Measurements from ENCODE around the gene SLC25A34. TPM values are rescaled to one million over a fixed set of nuclear protein-coding genes. Genes with fewer than 3 reads are reported as not detected.

SLC25A34 gene
- total and polyA plus RNA-seq, 11 donors: 1.6 to 71.2 (median 17.8) TPM

GRCh38 chr1:15757016-15757543 is 21.0 kb downstream of the SLC25A34 start:
- DNase-seq (no peak), ATAC-seq (no peak)
- Histone ChIP-seq H3K27ac (peak overlapping the region in 4 of 12 donors; percentile 37 to 87 (median 64)), H3K4me3 (no peak overlapping the region), H3K9me3 (no peaks in the 10 kb centered on the region), H3K27me3 (peaks cover 0 to 56% (median 3%) of the 10 kb centered on the region in 9 donors), H3K36me3 (no peaks in the 10 kb centered on the region), H3K4me1 (peaks cover 0 to 52% (median 35%) of the 10 kb centered on the region in 12 donors)
- 76 to 83% (median 80%) methylated on average over 9 of the region's 9 CpGs for WGBS, 4 donors
- TF ChIP-seq POLR2A (IDR thresholded peaks at IDR 0.05) (no peak), CTCF (IDR thresholded peaks at IDR 0.05) (no peak)
- intact Hi-C loops (cut with DNase I): loop anchor here in 1 of 10 donors (10.0 kb wide), 1 partner anchor 162 kb away; no protein-coding TSS in a partner anchor

- Histone ChIP-seq H3K4me3 (peak overlapping the region in 10 of 12 donors; percentile 66 to 95 (median 72)), H3K4me1 (peaks cover 0 to 57% (median 41%) of the 10 kb centered on the region in 12 donors), H3K9me3 (no peaks in the 10 kb centered on the region), H3K36me3 (no peaks in the 10 kb centered on the region), H3K27me3 (peaks cover 0 to 56% (median 3%) of the 10 kb centered on the region in 9 donors), H3K27ac (peak overlapping the region in 9 of 12 donors; percentile 37 to 87 (median 82))
- ATAC-seq (peak in 3 of 4 donors; percentile 2 to 8 (median 3)), DNase-seq (peak in 2 of 5 donors; percentile 52 to 55)
- no peak for TF ChIP-seq POLR2A (IDR thresholded peaks at IDR 0.05)
- no peak for TF ChIP-seq CTCF (IDR thresholded peaks at IDR 0.05)
- intact Hi-C loops (cut with DNase I): loop anchor here in 2 of 10 donors (2.0 to 10.0 kb wide), 2 partner anchors 19 to 163 kb away; no protein-coding TSS in a partner anchor
- 20 to 28% (median 21%) methylated on average over 19 to 24 of the region's 24 CpGs for WGBS, 4 donors
Observed at GRCh38 chr1:15757575-15758342, 21.7 kb downstream of the SLC25A34 start.

GRCh38 chr1:15758343-15758931 is 22.4 kb downstream of the SLC25A34 start, which contains the start of gene FBLIM1:
FBLIM1 (plus strand) TSS chr1:15758795; CDS start chr1:15764984, 6,189 bp downstream.
- DNase-seq (peak in 1 of 5 donors; percentile 50), ATAC-seq (peak in 2 of 4 donors; percentile 23 to 36)
- peak within 1 kb of the TSS; percentile 66 to 95 (median 72) for H3K4me3 ChIP-seq
- peaks cover 0 to 62% (median 42%) of the 10 kb centered on the region in 12 donors for H3K4me1 ChIP-seq
- intact Hi-C loops (cut with DNase I): loop anchor here in 2 of 10 donors (2.0 to 10.0 kb wide), 2 partner anchors 20 to 164 kb away; no protein-coding TSS in a partner anchor
- H3K36me3 ChIP-seq: no peaks in the 10 kb centered on the region
- TF ChIP-seq POLR2A (IDR thresholded peaks at IDR 0.05) (no peak), CTCF (IDR thresholded peaks at IDR 0.05) (no peak)
- no peaks in the 10 kb centered on the region for H3K9me3 ChIP-seq
- H3K27ac ChIP-seq: peak within 1 kb of the TSS; percentile 65 to 87 (median 82)
- WGBS, 4 donors: 3 to 23% (median 9%) methylated on average over 10 to 57 of the region's 58 CpGs
- H3K27me3 ChIP-seq: peaks cover 0 to 56% (median 3%) of the 10 kb centered on the region in 9 donors

Measured in heart left ventricle (tissue), 16 donors.